Stimulated activated CD4-positive, alpha-beta T cell treated with anti-CD3 and anti-CD28 coated beads, Interleukin-1b, Interleukin-23, amount 100 ng/mL, for 24 hours (primary cell): ENCODE results near the gene KIF12.
"Not testable (repeated sequence)": the region's sequence is repeated elsewhere in the genome, so short reads cannot be mapped to it uniquely, and the experiment has no call there.

Experiments
- DNase-seq, 4 experiments: peaks; one replicate each; pipeline ENCODE4 v3.0.0-alpha.2; 2020; ENCODE audit warnings: low read depth in 4 of 4, low spot score in 1 of 4

Gene KIF12

GRCh38 chr9:114085387-114085789 is 13.7 kb downstream of the KIF12 start:
- no peak for DNase-seq

GRCh38 chr9:114084282-114085073 is 14.6 kb downstream of the KIF12 start:
- no peak for DNase-seq

DNA sequence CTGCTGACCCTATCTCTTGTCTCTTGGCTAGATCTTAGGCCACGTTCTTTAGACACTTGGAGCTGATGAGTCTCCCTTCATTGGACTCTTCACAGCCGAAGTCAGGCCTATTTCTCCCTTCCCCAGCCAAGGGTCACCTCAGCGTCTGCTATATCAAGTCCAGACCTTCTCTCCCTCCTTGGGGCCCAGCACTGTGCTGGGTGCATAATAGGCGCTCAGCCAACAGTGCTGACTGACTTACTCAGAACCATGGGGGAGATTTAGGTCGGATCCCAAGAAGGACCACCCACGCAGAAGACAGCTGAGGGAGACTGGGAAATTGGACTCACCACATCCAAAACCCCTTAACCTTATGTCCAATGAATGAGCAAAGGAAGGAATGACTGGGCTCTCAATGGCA is 15.4 kb downstream of the KIF12 start:
- DNase-seq: no peak

GRCh38 chr9:114082763-114083412 is 16.2 kb downstream of the KIF12 start:
- not testable (repeated sequence) for DNase-seq

GRCh38 chr9:114082017-114082762 is 16.9 kb downstream of the KIF12 start:
- peak; percentile 69 to 88 (median 74) for DNase-seq

DNA sequence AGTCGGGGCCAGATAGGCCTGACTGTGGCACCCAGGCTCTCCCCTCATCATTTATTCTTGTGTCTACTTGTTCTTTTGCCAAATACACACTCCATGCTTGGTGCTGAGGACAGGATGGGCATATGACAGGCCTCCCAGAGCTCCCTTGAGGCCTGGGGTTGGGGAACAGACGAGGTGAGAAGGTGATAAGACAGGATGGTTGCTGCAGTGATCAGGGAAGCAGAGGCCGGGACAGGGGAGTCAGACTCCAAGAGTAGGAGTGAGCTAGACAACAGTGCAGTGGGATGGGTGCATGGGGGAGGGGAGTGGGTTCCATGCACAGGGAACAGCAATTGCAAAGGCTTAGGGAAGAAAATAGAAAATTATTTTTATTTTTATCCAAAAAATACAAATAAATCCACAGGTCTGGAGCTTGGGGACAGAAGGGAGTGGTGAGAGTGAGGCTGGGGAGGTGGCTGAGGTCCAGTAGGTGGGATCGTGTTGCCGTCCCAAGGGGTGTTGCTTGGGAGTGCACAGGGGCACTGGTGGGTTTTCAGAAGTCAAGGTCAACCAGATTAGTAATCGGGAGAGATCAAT is 17.6 kb downstream of the KIF12 start:
- no peak for DNase-seq

- no peak for DNase-seq
Measured at GRCh38 chr9:114080773-114081440, 18.2 kb downstream of the KIF12 start.

DNA sequence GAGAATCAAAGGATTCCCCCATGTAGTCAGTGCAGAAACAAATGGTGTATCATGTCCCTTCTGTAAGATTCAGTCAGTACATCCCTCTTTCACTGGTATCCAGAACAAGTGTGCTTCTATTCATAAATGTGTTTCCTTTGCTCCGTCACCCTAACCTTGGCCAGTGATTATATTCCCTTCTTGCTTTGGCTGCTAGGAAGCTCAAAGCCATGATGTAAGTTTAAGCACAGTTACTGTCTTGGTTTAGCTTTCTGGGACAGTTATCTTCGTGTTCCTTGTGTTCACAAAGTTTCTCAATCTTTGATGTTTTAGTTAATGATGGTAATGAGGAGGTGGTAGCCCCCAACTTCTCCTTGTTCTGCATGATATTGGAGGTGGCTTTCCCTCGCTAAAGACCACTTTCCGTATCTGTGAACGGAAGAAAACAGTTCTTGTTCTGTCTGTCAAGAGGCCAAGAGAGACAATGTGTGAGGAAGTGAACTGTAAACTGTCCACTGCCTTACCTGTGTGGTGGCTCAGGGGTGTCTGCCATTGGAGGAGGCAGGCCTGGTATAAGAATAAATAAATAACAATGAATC is 18.8 kb downstream of the KIF12 start:
- no peak for DNase-seq

DNA sequence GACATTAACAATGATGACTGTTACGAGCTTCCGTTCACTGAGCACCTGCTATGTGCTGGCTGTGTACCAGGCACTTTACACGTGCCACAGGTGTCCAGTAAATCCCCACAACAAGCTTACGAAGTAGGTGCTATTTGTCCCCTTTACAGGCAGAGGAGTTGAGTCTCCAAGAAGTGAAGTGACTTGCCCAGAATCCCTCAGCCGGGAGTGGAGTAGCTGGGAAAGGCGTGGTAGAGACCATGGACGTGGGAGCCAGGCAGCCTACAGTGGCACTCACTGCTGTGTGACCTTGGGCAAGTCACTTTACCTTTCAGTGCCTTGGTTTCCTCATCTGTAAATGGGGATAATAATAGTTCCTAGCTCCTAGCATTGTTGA is 20.3 kb downstream of the KIF12 start:
- DNase-seq: no peak

DNA sequence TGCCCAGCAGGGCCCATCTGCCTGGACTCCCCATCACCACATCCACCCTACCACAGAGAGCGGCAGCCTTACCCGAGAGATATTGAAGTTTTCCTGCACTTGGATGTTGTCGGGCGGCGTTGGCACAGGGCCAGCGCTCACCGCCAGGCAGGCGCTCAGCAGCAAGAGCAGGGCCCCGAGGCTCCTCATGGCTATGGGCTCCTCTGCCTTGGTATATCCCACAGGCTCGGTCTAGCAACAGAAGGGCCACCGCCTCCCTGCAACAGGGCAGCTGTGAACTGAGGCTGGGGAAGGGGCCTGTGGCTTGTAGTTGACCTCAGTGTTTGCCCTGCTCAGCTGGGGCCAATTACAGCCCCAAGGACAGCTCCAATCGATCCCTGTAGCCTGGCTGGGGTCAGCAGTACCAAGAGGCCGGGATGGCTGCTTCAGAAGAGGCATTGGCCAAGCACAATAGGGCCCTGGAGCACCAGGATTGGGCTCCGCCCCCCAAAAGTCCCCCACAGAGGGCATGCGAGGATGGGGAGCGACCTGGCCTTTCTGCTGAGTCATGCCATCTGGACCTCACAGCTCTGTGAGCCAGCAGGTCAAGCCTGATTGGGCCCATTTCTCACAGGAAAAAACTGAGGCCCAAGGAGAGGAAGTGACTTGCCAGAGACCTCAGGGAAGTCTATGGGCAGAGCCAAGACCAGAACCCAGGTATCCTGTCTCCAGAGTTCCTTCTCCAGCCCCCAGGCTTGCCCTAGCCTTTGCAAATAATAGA is 20.9 kb downstream of the KIF12 start, which contains the start of gene AMBP:
TSS of gene AMBP (minus strand) at position 280 of the 760 bp plus-strand sequence. CDS start at position 189, 91 bp downstream.
- no peak for DNase-seq

- no peak for DNase-seq
Measured at GRCh38 chr9:114077162-114077837, 21.8 kb downstream of the KIF12 start.

DNA sequence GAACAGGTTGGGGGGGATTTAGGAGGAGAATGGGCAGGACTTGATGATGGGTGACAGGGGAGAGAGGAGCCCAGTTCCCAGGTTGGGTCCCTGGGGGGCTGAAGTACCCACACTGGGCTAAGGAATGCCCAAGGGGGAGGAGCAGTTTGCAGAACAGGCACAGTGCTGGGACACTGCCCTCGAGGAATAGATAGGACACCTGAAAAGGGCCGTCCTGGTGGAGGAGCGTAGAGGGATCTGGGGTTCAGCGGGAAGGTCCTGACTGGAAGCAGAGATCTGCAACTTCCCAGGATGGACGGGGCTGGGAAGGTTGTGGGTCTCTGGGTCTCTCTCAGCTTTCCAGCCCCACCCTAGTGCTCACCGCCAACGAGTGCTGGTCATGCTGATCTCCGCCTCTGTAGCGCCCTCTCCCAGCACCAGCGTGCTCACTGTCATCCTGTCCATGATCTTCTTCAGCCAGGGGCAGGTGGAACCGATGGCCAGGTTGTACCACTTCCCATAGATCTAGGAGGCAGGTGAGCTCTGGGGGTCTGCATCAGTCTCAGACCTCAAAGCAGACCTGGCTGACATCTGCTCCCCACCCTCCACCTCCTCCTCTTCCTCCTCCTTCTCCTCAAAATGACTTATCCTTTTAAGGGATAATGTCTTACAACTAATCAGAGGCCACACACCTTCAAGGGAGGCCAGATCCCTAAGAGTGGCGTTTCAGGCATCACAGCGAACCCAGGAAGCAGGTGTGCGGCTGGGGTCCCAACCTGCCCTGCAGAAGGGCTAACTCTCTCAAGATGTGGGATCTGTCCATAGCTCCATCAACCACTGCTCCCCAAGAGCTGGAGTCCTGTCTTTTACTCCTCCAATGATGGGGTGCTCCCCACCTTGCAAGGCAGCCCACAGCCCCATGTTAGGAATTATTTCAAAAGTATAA is 22.6 kb downstream of the KIF12 start:
- no peak for DNase-seq

DNA sequence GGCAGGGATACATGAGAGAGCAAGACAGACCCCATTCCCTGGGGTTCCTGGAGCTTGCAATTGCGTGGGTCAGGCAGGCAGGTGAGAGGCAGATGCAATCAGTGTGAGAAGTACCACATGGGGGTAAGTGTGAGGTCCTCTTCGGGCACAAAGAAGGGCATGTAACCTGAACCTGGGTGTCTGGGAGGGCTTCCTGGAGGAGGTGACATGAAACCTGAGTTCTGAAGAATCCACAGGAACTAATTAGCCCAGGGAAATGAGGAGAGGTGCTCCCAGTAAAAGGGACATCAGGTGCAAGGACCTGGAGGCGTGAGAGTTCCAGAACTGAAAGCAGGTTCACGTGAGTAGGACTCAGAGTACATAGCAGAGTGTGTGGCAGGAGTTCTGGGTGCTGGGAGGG is 23.5 kb downstream of the KIF12 start:
- DNase-seq: no peak

DNA sequence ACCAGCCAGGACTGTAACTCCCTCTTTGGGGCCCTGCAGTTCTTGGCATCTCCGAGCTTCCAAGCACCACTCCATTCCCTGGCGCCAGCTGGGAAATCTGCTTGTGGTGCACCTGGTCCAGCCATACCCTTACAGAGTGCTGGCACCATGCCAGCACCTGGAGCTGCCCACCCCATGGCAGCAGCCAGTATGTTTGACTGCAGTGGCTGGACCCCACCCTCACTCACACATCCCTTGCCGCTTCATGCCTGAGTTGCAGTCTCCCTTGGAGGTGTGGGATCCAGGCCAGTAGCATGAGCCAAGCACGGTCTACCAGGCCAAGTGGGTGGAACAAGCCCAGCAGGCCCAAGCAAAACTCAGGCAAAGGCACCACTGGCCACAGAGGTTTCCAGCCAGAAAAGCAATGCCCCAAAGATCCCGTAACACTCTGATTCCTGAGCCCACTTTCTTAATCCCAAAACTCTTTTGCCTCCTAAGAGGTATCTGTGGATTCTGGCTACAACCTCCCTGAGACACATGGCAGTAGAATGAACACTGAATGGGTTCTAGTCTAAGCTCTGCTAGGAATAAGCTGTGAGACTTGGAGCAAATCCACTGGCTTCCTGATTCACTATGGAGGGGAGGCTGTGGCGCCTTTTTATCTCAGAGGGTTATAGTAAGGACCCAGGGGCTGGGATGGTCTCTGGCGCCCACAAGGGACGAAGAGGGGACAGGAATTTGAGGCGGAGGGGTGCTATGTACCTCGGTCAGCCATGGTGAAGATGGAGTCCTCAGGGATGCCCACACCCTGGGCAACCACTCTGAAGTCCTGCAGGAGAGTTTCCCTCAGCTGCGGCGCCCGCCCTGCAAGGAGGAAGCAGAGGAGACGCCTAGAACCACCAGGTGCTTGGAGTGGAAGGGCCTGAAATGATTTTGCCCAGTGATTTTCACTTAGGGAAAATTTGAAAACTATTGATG is 26.6 kb downstream of the KIF12 start:
- DNase-seq: no peak

GRCh38 chr9:114071197-114071795 is 27.8 kb downstream of the KIF12 start:
- DNase-seq: no peak

DNA sequence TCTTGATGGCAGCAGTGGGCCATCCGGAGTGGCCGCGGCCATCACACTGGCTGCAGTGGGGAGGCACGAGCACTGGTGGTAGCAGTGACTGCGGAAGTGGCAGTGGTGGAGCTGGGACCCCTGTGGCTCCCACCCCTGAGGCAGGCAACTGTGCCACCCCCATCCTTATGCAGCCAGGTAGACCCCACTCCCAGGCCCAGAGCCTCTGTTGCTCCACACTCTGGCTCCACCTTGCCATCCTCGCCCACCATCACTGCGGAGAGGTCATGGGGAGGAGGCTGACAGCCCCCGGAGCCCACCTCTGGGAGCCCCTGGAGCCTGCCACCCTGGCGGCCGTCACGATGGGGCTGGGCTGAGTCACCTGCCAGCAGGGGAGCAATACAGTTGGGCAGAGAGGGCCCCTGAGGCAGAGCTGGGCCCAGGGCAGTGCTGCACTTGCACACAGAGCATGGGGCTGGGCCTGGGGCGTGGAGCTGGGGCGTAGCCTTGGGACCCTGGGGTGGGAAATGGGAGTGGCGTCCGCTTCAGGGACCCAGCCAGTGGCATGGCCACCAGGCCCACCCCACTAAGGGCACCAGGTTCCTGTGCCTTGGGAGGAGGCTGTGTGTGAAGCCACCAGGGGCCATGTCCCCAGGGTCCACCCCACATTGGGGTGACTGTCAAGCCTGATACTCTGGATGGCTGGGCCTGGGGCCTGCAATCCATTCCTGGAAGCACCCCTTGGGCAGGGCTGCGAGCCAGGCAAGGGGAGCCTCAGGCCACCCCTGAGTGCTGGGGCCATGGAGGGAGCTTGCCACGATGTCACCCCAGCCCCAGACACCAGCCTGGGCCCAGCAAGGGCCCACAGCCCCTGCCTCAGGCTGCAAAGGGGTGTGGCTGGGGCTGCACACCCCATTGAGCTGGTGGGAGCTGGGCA is 28.6 kb downstream of the KIF12 start:
- DNase-seq: no peak
